IMR-90 (cell line): ENCODE data around the gene CAVIN2. TPM values are rescaled to one million over a fixed set of nuclear protein-coding genes. Genes with fewer than 3 reads are reported as not detected.

ENCODE experiments used
- ATAC-seq: fragments of 200-7000 bp; cut with Tn5 transposase; 2 replicates; pipeline ENCODE4 v1.9.1; 2020; ENCODE audit warnings: low read depth, mild to moderate bottlenecking, moderate library complexity
- BruUV-seq: library from RNA; stranded (reverse); fragments of 400-500 nt; replicated peaks from 2 replicates; lab custom pipeline; 2021; lab: Mats Ljungman, UMichigan
- CTCF ChIA-PET: fragments of 300-600 bp; formaldehyde crosslinking; extraction: SDS; loops from one replicate; lab custom pipeline; 2021; ENCODE audit warnings: antibody characterized with exemption; lab: Yijun Ruan, JAX
- POLR2A ChIA-PET: fragments of 300-600 bp; sonication (Branson Sonifier 250); formaldehyde crosslinking; loops from one replicate; lab custom pipeline; 2022; ENCODE audit warnings: antibody characterized with exemption; ENCODE audit not compliant: unreplicated experiment; lab: Charles Lee
- DNase-seq: peaks from one replicate; pipeline ENCODE4 v3.0.0; 2013
- H2AFZ ChIP-seq: replicated peaks from 2 replicates; pipeline ENCODE3; 2013; ENCODE audit warnings: low read length, mild to moderate bottlenecking; ENCODE audit not compliant: poor library complexity
- H2AK5ac ChIP-seq: 2 replicates; pipeline ENCODE4 v1.6.1; 2013; ENCODE audit warnings: low read depth, low read length, inconsistent platforms
- H2AK9ac ChIP-seq: replicated peaks from 2 replicates; pipeline ENCODE3; 2013; ENCODE audit warnings: mild to moderate bottlenecking, low read depth, low read length, moderate library complexity; ENCODE audit not compliant: poor library complexity
- H2BK120ac ChIP-seq: 2 replicates; pipeline ENCODE4 v1.6.1; 2013; ENCODE audit warnings: low read depth, low read length, inconsistent platforms
- H2BK15ac ChIP-seq: 3 replicates; pipeline ENCODE4 v1.6.1; 2013; ENCODE audit warnings: low read depth, low read length, inconsistent platforms
- H2BK20ac ChIP-seq: 2 replicates; pipeline ENCODE4 v1.6.1; 2013; ENCODE audit warnings: low read depth, mild to moderate bottlenecking, inconsistent platforms, low read length, moderate library complexity
- H2BK5ac ChIP-seq: 2 replicates; pipeline ENCODE4 v1.6.1; 2013; ENCODE audit warnings: mild to moderate bottlenecking, low read depth, low read length, inconsistent platforms; ENCODE audit not compliant: poor library complexity, severe bottlenecking
- H3K14ac ChIP-seq: replicated peaks from 2 replicates; pipeline ENCODE4 v1.6.1; 2013; ENCODE audit warnings: low read depth, low read length, inconsistent platforms
- H3K18ac ChIP-seq: 2 replicates; pipeline ENCODE4 v1.6.1; 2013; ENCODE audit warnings: low read depth, low read length, control low read depth
- H3K23ac ChIP-seq: 2 replicates; pipeline ENCODE4 v1.6.1; 2013; ENCODE audit warnings: low read depth, low read length, inconsistent platforms
- H3K27ac ChIP-seq: 2 replicates; pipeline ENCODE4 v1.5.1; 2013; ENCODE audit warnings: mild to moderate bottlenecking, control low read depth, low read length; ENCODE audit not compliant: insufficient read depth
- H3K27me3 ChIP-seq: 2 replicates; pipeline ENCODE4 v1.6.1; 2013; ENCODE audit warnings: low read length; ENCODE audit not compliant: control insufficient read depth, insufficient read depth
- H3K36me3 ChIP-seq: 2 replicates; pipeline ENCODE4 v1.6.1; 2013; ENCODE audit warnings: low read length, mixed read lengths; ENCODE audit not compliant: control insufficient read depth, insufficient read depth
- H3K4ac ChIP-seq: 2 replicates; pipeline ENCODE4 v1.6.1; 2013; ENCODE audit warnings: low read depth, low read length, inconsistent platforms
- H3K4me1 ChIP-seq: 2 replicates; pipeline ENCODE4 v1.6.1; 2013; ENCODE audit warnings: low read length, mixed read lengths; ENCODE audit not compliant: control insufficient read depth, insufficient read depth
- H3K4me2 ChIP-seq: 2 replicates; pipeline ENCODE4 v1.6.1; 2013; ENCODE audit warnings: low read depth, mild to moderate bottlenecking, control low read depth, low read length, moderate library complexity
- H3K4me3 ChIP-seq: 2 replicates; pipeline ENCODE4 v1.5.1; 2013; ENCODE audit warnings: low read depth, mild to moderate bottlenecking, control low read depth, low read length, moderate library complexity; ENCODE audit not compliant: insufficient read depth
- H3K56ac ChIP-seq: 2 replicates; pipeline ENCODE4 v1.6.1; 2013; ENCODE audit warnings: low read length, inconsistent platforms; ENCODE audit not compliant: insufficient read depth; ENCODE audit errors: extremely low read depth
- H3K79me1 ChIP-seq, 2 experiments: 2 replicates each; pipeline ENCODE4 v1.6.1; 2013; ENCODE audit warnings: low read length in 2 of 2, inconsistent platforms in 1 of 2, low read depth in 1 of 2
- H3K9ac ChIP-seq: 2 replicates; pipeline ENCODE4 v1.6.1; 2013; ENCODE audit warnings: low read depth, low read length, control low read depth
- H3K9me1 ChIP-seq: 2 replicates; pipeline ENCODE4 v1.6.1; 2013; ENCODE audit warnings: low read length, inconsistent platforms; ENCODE audit not compliant: insufficient read depth
- H3K9me3 ChIP-seq: 2 replicates; pipeline ENCODE4 v1.6.1; 2013; ENCODE audit warnings: low read length; ENCODE audit not compliant: control insufficient read depth, insufficient read depth
- H4K20me1 ChIP-seq: 2 replicates; pipeline ENCODE4 v1.6.1; 2013; ENCODE audit warnings: low read length, inconsistent platforms; ENCODE audit not compliant: insufficient read depth
- H4K5ac ChIP-seq: 2 replicates; pipeline ENCODE4 v1.6.1; 2013; ENCODE audit warnings: mild to moderate bottlenecking, low read depth, low read length, control low read depth
- H4K8ac ChIP-seq, 2 experiments: 2 replicates each; pipeline ENCODE4 v1.6.1; 2013; ENCODE audit warnings: low read depth in 2 of 2, low read length in 2 of 2, control low read depth in 1 of 2, inconsistent platforms in 1 of 2
- H4K91ac ChIP-seq: 2 replicates; pipeline ENCODE4 v1.6.1; 2013; ENCODE audit warnings: low read depth, low read length, inconsistent platforms; ENCODE audit not compliant: insufficient read depth
- BHLHE40 ChIP-seq: fragments of 150-350 bp; IDR thresholded peaks from 2 replicates; pipeline ENCODE4 v1.6.1; 2016; ENCODE audit warnings: mild to moderate bottlenecking, low read depth, low read length
- RAD21 ChIP-seq: IDR thresholded peaks from 2 replicates; pipeline ENCODE4 v1.6.1; 2012; ENCODE audit warnings: low read length, improper control_type of control experiment
- RCOR1 ChIP-seq: IDR thresholded peaks from 2 replicates; pipeline ENCODE4 v1.6.1; 2012; ENCODE audit warnings: mild to moderate bottlenecking, low read length, improper control_type of control experiment; ENCODE audit not compliant: insufficient replicate concordance
- WGBS, 2 experiments: methylation state at CpG; one replicate each; pipeline versions ENCODE4 v1.1.5 to v1.1.7; 2013; ENCODE audit warnings: missing lambda C conversion rate in 2 of 2; ENCODE audit not compliant: insufficient read length in 1 of 2; ENCODE audit errors: extremely low coverage in 2 of 2; 5-methylcytosine and 5-hydroxymethylcytosine counted together
- dilution Hi-C: fragments of 300-500 bp; cut with HindIII; formaldehyde crosslinking; loops from one replicate; pipeline ENCODE4 v1.14.3; 2018; ENCODE audit warnings: low sequenced_read_pairs; ENCODE audit not compliant: unreplicated experiment
- in situ Hi-C: fragments of 300-500 bp; cut with MboI; formaldehyde crosslinking; loops from 3 replicates; pipeline ENCODE4 v1.14.3; 2019; ENCODE audit warnings: low sequenced_read_pairs, inconsistent platforms, mixed read lengths
- intact Hi-C: fragments of 100-400 bp; cut with micrococcal nuclease; formaldehyde crosslinking; loops from 2 replicates; pipeline ENCODE4 v1.10.0; 2022
- polyA plus RNA-seq, 3 experiments: library from polyadenylated mRNA; depleted of rRNA; stranded (reverse); fragments of >200 nt; gene quantifications; 2 replicates each; pipeline ENCODE4 v1.2.3, GENCODE V29; 2012; ENCODE audit warnings: low replicate concordance in 1 of 3
- total RNA-seq: library from RNA; depleted of rRNA; stranded (reverse); fragments of >200 nt; gene quantifications from 2 replicates; pipeline ENCODE4 v1.2.3, GENCODE V29; 2012

The CAVIN2 gene
- total and polyA plus RNA-seq, 2 of the 4 experiments (the other 2 are of a cell fraction) = 7.7 to 11.5 TPM

- POLR2A ChIA-PET = no interaction called here
- H3K9me1 ChIP-seq = no peaks in the 10 kb centered on the region; the same call in 1 of the 2 replicates
- no peak overlapping the region for H2BK20ac ChIP-seq
- no peaks in the 10 kb centered on the region for H3K36me3 ChIP-seq
- no CpG with 5 or more reads among the region's 1 CpG for WGBS, 2 experiments
- no peak overlapping the region for H4K8ac ChIP-seq
- H2BK5ac ChIP-seq = no peak overlapping the region
- H3K27ac ChIP-seq = no peak overlapping the region
- no peak overlapping the region for H3K18ac ChIP-seq
- H4K20me1 ChIP-seq = no peaks in the 10 kb centered on the region
- no peak overlapping the region for H3K9ac ChIP-seq
- H3K14ac ChIP-seq = no peak overlapping the region
- no peak overlapping the region for H3K56ac ChIP-seq
- dilution Hi-C loops (no loop called here), in situ Hi-C loops (no loop called here), intact Hi-C loops (loop anchor here (10.0 kb wide), 1 partner anchor 155 kb away; no protein-coding TSS in a partner anchor)
- H3K79me1 ChIP-seq = no peaks in the 10 kb centered on the region
- DNase-seq = no peak
- TF ChIP-seq BHLHE40 (no peak), RCOR1 (no peak), RAD21 (no peak)
- no peak overlapping the region for H4K91ac ChIP-seq
- CTCF ChIA-PET = interaction anchor here (2.2 kb wide), 1 partner anchor 11 kb away, joined by 7 read pairs; no protein-coding TSS in a partner anchor
- H3K4ac ChIP-seq = no peak overlapping the region
- no peaks in the 10 kb centered on the region; the same call in 1 of the 2 replicates for H3K9me3 ChIP-seq
- H3K4me3 ChIP-seq = no peak overlapping the region
- H2AK9ac ChIP-seq = no peak overlapping the region
- no TSS peak for BruUV-seq
- H4K5ac ChIP-seq = no peak overlapping the region
- no peaks in the 10 kb centered on the region for H3K27me3 ChIP-seq
- H3K23ac ChIP-seq = no peak overlapping the region
- no peak overlapping the region for H2AFZ ChIP-seq
- no peak overlapping the region for H3K4me2 ChIP-seq
- no peak overlapping the region for H2BK120ac ChIP-seq
- no peak for ATAC-seq
- H2AK5ac ChIP-seq = peak overlapping the region; percentile 38; the same call in 1 of the 2 replicates
- no peak overlapping the region for H2BK15ac ChIP-seq
- H3K4me1 ChIP-seq = peaks cover 3% of the 10 kb centered on the region
These were observed 12.8 kb upstream of the CAVIN2 start for GRCh38 chr2:191859681-191860080.
